ENCODE data around the gene KMT2D. TPM values are rescaled to one million over a fixed set of nuclear protein-coding genes. Genes with fewer than 3 reads are reported as not detected.

The KMT2D gene
- total and polyA plus RNA-seq, 2 of the 8 experiments (the other 6 are each of a cell fraction or from before 2014, with no cell fraction given), result 9.1 to 86.3 TPM

DNA sequence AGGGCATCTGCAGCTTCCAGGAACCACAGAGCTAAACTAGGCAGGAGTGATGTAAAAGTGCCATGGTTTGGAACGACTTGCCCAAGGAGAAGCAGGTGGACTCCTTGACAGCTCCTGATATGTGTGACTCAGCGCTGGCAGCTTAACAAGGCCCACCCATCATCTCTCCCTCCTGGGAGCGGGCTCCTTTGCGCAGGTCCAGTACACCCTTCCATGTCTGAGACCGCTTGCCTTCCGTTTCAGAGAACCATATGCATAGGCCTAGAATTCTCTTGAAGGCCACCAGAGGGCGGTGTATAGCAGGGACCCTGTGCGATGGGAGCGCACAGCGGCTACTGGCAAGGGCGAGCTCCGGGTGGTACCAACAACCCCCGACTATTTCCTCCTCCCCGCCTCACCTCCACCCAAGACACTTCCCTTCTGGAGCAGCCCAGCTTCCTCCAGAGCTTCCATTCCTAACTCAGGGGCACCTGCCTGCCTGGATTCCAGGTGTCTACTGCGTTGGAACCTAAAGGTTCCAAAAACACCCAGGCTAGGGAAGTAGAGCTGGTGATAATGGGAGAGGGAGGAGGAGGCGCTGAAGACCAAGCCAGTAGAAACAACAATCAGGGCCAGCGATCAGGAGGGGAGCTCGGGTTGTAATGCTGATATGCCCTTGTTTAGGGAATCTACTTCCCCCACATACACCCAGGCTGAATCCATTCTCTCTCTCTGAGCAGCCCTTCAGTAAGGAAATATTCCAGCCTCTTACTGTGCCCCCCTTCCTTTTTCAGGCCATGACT is 27.7 kb upstream of the KMT2D start:
- peak overlapping the region; percentile 6 to 63 for H3K4me2 ChIP-seq (ENCODE audit: insufficient read depth in 1 of 2, low read depth in 2 of 2, low read length in 2 of 2)
- no peak overlapping the region for H3K14ac ChIP-seq (ENCODE audit: insufficient read length)
- H3K79me1 ChIP-seq (ENCODE audit: low read depth, low read length), result no peaks in the 10 kb centered on the region
- H3K27me3 ChIP-seq (replicated peaks in 1 of 4; ENCODE audit: control insufficient read depth in 3 of 4, extremely low read depth in 1 of 4, insufficient read depth in 3 of 4, low read length in 3 of 4), result peaks cover 45 to 69% (median 61%) of the 10 kb centered on the region in 4 experiments
- no peak overlapping the region for H3K27ac ChIP-seq (ENCODE audit: low read depth, low read length)
- H3K23me2 ChIP-seq (ENCODE audit: low read depth, low read length), result peaks cover 8% of the 10 kb centered on the region; the same call in 1 of the 2 replicates
- DNase-seq (ENCODE audit: low read depth in 1 of 2, low spot score in 2 of 2) (peak in 1 of 2 experiments; percentile 81), FAIRE-seq (no peak)
- no peak overlapping the region for H3K23ac ChIP-seq (ENCODE audit: insufficient read length)
- no peak overlapping the region for H2BK120ac ChIP-seq (replicated peaks; ENCODE audit: low read depth, low read length)
- ChIA-PET CTCF (ENCODE audit: partially characterized antibody) (interaction anchor here (0.7 to 7.1 kb wide), 34 partner anchors 11 to 440 kb away, joined by 3 to 235 read pairs (median 5); partner anchors contain the start of genes LMBR1L, PRPH and RHEBL1), POLR2A (ENCODE audit: partially characterized antibody) (interaction anchor here (0.6 to 2.6 kb wide), 13 partner anchors 8 to 205 kb away, joined by 3 to 27 read pairs (median 4); partner anchors contain the start of genes RHEBL1 and TUBA1B)
- H3K4ac ChIP-seq (replicated peaks; ENCODE audit: insufficient read length, low read depth, low read length), result no peak overlapping the region
- no peaks in the 10 kb centered on the region; a peak in 1 of 4 replicates for H3K9me3 ChIP-seq (ENCODE audit: insufficient read depth in 2 of 2, low read depth in 1 of 2, low read length in 1 of 2)
- no peak overlapping the region for H2BK20ac ChIP-seq (ENCODE audit: low read length)
- H4K5ac ChIP-seq (ENCODE audit: insufficient read length, low read depth, low read length), result no peak overlapping the region
- H3K9ac ChIP-seq (replicated peaks in 1 of 4; ENCODE audit: extremely low read depth in 1 of 4, low read depth in 3 of 4, low read length in 3 of 4), result no peak overlapping the region
- H3K4me1 ChIP-seq (replicated peaks in 1 of 4; ENCODE audit: control insufficient read depth in 3 of 4, insufficient read depth in 4 of 4, low read length in 3 of 4), result peaks cover 0 to 36% (median 12%) of the 10 kb centered on the region in 4 experiments; a peak in 6 of 7 replicates
- H3K18ac ChIP-seq (ENCODE audit: extremely low read depth, low read length), result no peak overlapping the region
- H3K56ac ChIP-seq (replicated peaks; ENCODE audit: insufficient read length, low read depth, low read length), result no peak overlapping the region
- H2AK5ac ChIP-seq (ENCODE audit: low read depth, low read length), result no peak overlapping the region
- no peaks in the 10 kb centered on the region for H3K79me2 ChIP-seq (ENCODE audit: control insufficient read depth in 1 of 2, insufficient read depth in 2 of 2, low read length in 2 of 2)
- H2BK12ac ChIP-seq (ENCODE audit: low read depth, low read length), result 0 out of 2 replicates have a peak overlapping the region, but pooled peaks have one; percentile 62
- 0 out of 2 replicates have a peak overlapping the region, but pooled peaks have one; percentile 11 for H2AFZ ChIP-seq (ENCODE audit: low read length)
- peaks cover 0 to 4% (median 0%) of the 10 kb centered on the region in 4 experiments; a peak in 1 of 8 replicates for H3K36me3 ChIP-seq (ENCODE audit: control insufficient read depth in 2 of 4, insufficient read depth in 4 of 4, low read length in 3 of 4)
- H4K91ac ChIP-seq (replicated peaks; ENCODE audit: insufficient read length, low read length), result no peak overlapping the region
- 9% methylated on average over 18 of the region's 18 CpGs; no CpG with 5 or more reads in 1 of the 2 experiments for WGBS, 2 experiments (ENCODE audit: extremely low coverage in 1 of 2, insufficient coverage in 1 of 2, insufficient read length in 1 of 2, insufficient replicate concordance in 2 of 2, low coverage in 1 of 2, low lambda C conversion rate in 2 of 2, missing lambda C conversion rate in 1 of 2)
- H2BK15ac ChIP-seq (ENCODE audit: low read length), result no peak overlapping the region
- H4K20me1 ChIP-seq (replicated peaks in 1 of 2; ENCODE audit: control insufficient read depth in 1 of 2, insufficient read depth in 2 of 2, low read length in 2 of 2), result peaks cover 5 to 6% of the 10 kb centered on the region in 2 experiments
- H3K4me3 ChIP-seq (ENCODE audit: extremely low read depth in 1 of 4, insufficient read depth in 2 of 4, low read depth in 3 of 4, low read length in 4 of 4), result peak overlapping the region in 1 of 4 experiments; percentile 45; a peak in 3 of 8 replicates
- H4K8ac ChIP-seq (ENCODE audit: extremely low read depth, insufficient read depth, low read length), result no peak overlapping the region
- no peak overlapping the region for H2BK5ac ChIP-seq (ENCODE audit: low read depth, low read length)
- no peak for TF ChIP-seq PHF8 (conservative IDR thresholded peaks at IDR 0.05; ENCODE audit: low read depth, low read length)
- no peak for TF ChIP-seq CBX8 (IDR thresholded peaks at IDR 0.05; ENCODE audit: borderline replicate concordance, low read depth, low read length)
- TF ChIP-seq, protein P1, sequence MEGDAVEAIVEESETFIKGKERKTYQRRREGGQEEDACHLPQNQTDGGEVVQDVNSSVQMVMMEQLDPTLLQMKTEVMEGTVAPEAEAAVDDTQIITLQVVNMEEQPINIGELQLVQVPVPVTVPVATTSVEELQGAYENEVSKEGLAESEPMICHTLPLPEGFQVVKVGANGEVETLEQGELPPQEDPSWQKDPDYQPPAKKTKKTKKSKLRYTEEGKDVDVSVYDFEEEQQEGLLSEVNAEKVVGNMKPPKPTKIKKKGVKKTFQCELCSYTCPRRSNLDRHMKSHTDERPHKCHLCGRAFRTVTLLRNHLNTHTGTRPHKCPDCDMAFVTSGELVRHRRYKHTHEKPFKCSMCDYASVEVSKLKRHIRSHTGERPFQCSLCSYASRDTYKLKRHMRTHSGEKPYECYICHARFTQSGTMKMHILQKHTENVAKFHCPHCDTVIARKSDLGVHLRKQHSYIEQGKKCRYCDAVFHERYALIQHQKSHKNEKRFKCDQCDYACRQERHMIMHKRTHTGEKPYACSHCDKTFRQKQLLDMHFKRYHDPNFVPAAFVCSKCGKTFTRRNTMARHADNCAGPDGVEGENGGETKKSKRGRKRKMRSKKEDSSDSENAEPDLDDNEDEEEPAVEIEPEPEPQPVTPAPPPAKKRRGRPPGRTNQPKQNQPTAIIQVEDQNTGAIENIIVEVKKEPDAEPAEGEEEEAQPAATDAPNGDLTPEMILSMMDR (IDR thresholded peaks at IDR 0.05; ENCODE audit: control extremely low read depth in 1 of 3, insufficient read depth in 1 of 3, low read depth in 1 of 3, low read length in 3 of 3), result peak; percentile 84 to 93 (median 89)
- TF ChIP-seq RXRA (IDR thresholded peaks at IDR 0.05; ENCODE audit: insufficient read depth, low read depth, low read length), result no peak
- TF ChIP-seq SIN3A (conservative IDR thresholded peaks at IDR 0.05 in 1 of 2, IDR thresholded peaks at IDR 0.05 in 1 of 2; ENCODE audit: low read depth in 1 of 2, low read length in 2 of 2), result no peak; a peak in 1 of 4 replicates
- no peak for TF ChIP-seq CEBPB (IDR thresholded peaks at IDR 0.05; ENCODE audit: low read depth, low read length)
- TF ChIP-seq, protein P2, sequence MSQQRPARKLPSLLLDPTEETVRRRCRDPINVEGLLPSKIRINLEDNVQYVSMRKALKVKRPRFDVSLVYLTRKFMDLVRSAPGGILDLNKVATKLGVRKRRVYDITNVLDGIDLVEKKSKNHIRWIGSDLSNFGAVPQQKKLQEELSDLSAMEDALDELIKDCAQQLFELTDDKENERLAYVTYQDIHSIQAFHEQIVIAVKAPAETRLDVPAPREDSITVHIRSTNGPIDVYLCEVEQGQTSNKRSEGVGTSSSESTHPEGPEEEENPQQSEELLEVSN (IDR thresholded peaks at IDR 0.05), result no peak

Measured in H1 (cell line).